ENCODE results near the gene FCRL5. TPM values are rescaled to one million over a fixed set of nuclear protein-coding genes. Genes with fewer than 3 reads are reported as not detected.

FCRL5 gene
- total and polyA plus RNA-seq, 2 experiments from 2014 or later = not detected

GRCh38 chr1:157523774-157524493, 28.4 kb downstream of the FCRL5 start:
- Histone ChIP-seq H3K9me3 (ENCODE audit: low read depth) (no peaks in the 10 kb centered on the region), H3K36me3 (ENCODE audit: low read depth) (no peaks in the 10 kb centered on the region), H3K9me2 (ENCODE audit: insufficient read depth) (no peaks in the 10 kb centered on the region), H3K79me2 (ENCODE audit: insufficient read depth) (no peaks in the 10 kb centered on the region), H3K4me1 (ENCODE audit: insufficient read depth) (no peaks in the 10 kb centered on the region), H3K27me3 (replicated peaks; ENCODE audit: insufficient read depth) (no peaks in the 10 kb centered on the region; the same call in 1 of the 2 replicates), H3K4me3 (no peak overlapping the region), H3K9ac (no peak overlapping the region), H3F3A (ENCODE audit: insufficient read depth) (no peaks in the 10 kb centered on the region), H2AFZ (no peak overlapping the region), H4K20me1 (ENCODE audit: insufficient read depth) (no peaks in the 10 kb centered on the region), H3K4me2 (ENCODE audit: unreplicated experiment) (no peak overlapping the region), H3K27ac (no peak overlapping the region)
- in situ Hi-C loops (cut with MboI) = no loop called here
- DNase-seq = no peak
- 37 to 44% methylated on average over 5 of the region's 5 CpGs for WGBS, 2 experiments (ENCODE audit: low coverage in 1 of 2, low lambda C conversion rate in 2 of 2, missing lambda C conversion rate in 2 of 2)
- TF ChIP-seq EZH2phosphoT487 (IDR thresholded peaks at IDR 0.05; ENCODE audit: insufficient read depth, low read depth) = no peak

DNA sequence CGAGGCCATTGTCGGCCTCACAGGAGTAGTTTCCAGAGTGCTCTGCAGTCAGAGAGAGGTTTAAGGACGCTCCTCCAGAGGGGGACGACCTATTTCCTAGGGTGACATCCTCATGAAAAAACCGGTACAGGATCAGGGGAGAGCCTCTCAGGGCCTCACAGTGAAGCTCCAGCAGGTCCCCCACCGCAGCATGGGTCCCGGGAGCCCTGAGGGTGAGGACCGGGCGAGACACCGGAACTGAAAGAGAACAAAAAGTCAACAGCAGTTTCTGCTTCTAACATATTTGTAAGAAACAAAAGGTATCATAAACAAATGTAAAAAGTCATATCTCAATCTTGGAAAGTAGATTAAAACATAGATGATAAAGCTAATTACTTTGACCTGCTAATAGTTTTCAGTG, 31.3 kb downstream of the FCRL5 start:
- Histone ChIP-seq H3F3A (ENCODE audit: insufficient read depth) (no peaks in the 10 kb centered on the region), H3K27ac (no peak overlapping the region), H2AFZ (no peak overlapping the region), H3K4me2 (ENCODE audit: unreplicated experiment) (no peak overlapping the region), H3K36me3 (ENCODE audit: low read depth) (no peaks in the 10 kb centered on the region), H3K9ac (no peak overlapping the region), H3K4me1 (ENCODE audit: insufficient read depth) (no peaks in the 10 kb centered on the region), H3K79me2 (ENCODE audit: insufficient read depth) (no peaks in the 10 kb centered on the region), H3K27me3 (replicated peaks; ENCODE audit: insufficient read depth) (no peaks in the 10 kb centered on the region; the same call in 1 of the 2 replicates), H3K9me2 (ENCODE audit: insufficient read depth) (no peaks in the 10 kb centered on the region), H3K9me3 (ENCODE audit: low read depth) (no peaks in the 10 kb centered on the region), H3K4me3 (no peak overlapping the region), H4K20me1 (ENCODE audit: insufficient read depth) (no peaks in the 10 kb centered on the region)
- in situ Hi-C loops (cut with MboI) = no loop called here
- no peak for DNase-seq
- no peak for TF ChIP-seq EZH2 (IDR thresholded peaks at IDR 0.05; ENCODE audit: insufficient read depth, poor library complexity, severe bottlenecking)
- no peak for TF ChIP-seq EZH2phosphoT487 (IDR thresholded peaks at IDR 0.05; ENCODE audit: insufficient read depth, low read depth)
- 51 to 53% methylated on average over 10 of the region's 10 CpGs for WGBS, 2 experiments (ENCODE audit: low coverage in 1 of 2, low lambda C conversion rate in 2 of 2, missing lambda C conversion rate in 2 of 2)

DNA sequence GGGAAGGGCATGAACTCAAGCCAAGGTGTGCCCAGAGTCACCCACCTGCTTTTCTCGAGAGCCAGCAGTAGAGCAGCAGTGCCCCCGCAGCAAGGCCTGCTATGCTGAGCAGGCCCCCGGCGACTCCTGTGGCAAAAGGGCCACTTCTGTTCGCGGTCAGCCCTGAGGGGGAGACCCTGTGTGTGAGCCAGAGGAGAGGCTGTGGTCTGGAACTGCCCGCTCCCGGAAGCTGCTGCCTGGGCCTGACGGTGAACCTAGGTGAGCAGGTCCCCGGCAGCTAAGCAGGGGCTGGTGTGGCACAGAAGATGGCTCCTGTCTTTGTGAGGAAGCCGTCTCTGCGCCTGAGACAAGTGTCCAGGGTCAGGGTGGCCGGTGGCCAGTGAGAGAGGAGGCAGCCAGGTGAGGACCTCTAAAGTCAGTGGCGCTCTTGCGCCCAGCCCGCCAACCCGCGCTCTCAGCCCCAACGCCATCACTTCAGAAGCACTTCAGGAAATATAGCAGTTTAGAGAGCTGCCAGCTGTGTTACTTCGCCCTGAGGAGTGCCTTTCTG, 31.9 kb downstream of the FCRL5 start:
- in situ Hi-C loops (cut with MboI) = no loop called here
- H3K4me1 ChIP-seq (ENCODE audit: insufficient read depth) = no peaks in the 10 kb centered on the region
- H3K36me3 ChIP-seq (ENCODE audit: low read depth) = no peaks in the 10 kb centered on the region
- no peak for DNase-seq
- no peaks in the 10 kb centered on the region for H3F3A ChIP-seq (ENCODE audit: insufficient read depth)
- H3K4me3 ChIP-seq = no peak overlapping the region
- H3K9me2 ChIP-seq (ENCODE audit: insufficient read depth) = no peaks in the 10 kb centered on the region
- H3K27ac ChIP-seq = no peak overlapping the region
- TF ChIP-seq EZH2 (IDR thresholded peaks at IDR 0.05; ENCODE audit: insufficient read depth, poor library complexity, severe bottlenecking) (no peak), EZH2phosphoT487 (IDR thresholded peaks at IDR 0.05; ENCODE audit: insufficient read depth, low read depth) (no peak)
- no peak overlapping the region for H2AFZ ChIP-seq
- no peaks in the 10 kb centered on the region for H3K79me2 ChIP-seq (ENCODE audit: insufficient read depth)
- H4K20me1 ChIP-seq (ENCODE audit: insufficient read depth) = no peaks in the 10 kb centered on the region
- no peak overlapping the region for H3K4me2 ChIP-seq (ENCODE audit: unreplicated experiment)
- no peaks in the 10 kb centered on the region; the same call in 1 of the 2 replicates for H3K27me3 ChIP-seq (replicated peaks; ENCODE audit: insufficient read depth)
- H3K9me3 ChIP-seq (ENCODE audit: low read depth) = no peaks in the 10 kb centered on the region
- 71 to 77% methylated on average over 20 of the region's 20 CpGs for WGBS, 2 experiments (ENCODE audit: low coverage in 1 of 2, low lambda C conversion rate in 2 of 2, missing lambda C conversion rate in 2 of 2)
- H3K9ac ChIP-seq = no peak overlapping the region

DNA sequence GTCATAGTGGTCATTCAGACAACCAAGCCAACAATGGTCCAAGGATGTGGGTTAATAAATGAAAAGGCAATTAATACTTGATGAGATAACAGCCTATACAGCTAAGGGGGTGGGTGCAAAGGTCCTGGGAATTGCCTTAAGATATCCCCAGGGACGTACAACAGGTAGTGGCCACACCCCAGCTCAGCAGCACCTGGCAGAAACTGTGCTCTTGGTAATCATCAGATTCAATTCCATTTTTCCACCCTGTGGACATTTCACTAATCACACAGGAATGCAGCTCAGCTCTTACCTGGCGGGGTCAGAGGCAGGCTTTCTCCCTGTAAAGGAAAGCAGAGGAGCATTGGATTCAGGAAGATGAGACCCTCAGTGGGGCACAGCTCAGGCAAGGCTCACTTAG, 32.9 kb downstream of the FCRL5 start:
- no peak for DNase-seq
- TF ChIP-seq EZH2phosphoT487 (IDR thresholded peaks at IDR 0.05; ENCODE audit: insufficient read depth, low read depth) (no peak), EZH2 (IDR thresholded peaks at IDR 0.05; ENCODE audit: insufficient read depth, poor library complexity, severe bottlenecking) (no peak)
- Histone ChIP-seq H3K4me1 (ENCODE audit: insufficient read depth) (no peaks in the 10 kb centered on the region), H3K27ac (no peak overlapping the region), H3K4me3 (no peak overlapping the region), H3K79me2 (ENCODE audit: insufficient read depth) (no peaks in the 10 kb centered on the region), H3K9me3 (ENCODE audit: low read depth) (no peaks in the 10 kb centered on the region), H3K9me2 (ENCODE audit: insufficient read depth) (no peaks in the 10 kb centered on the region), H3K9ac (no peak overlapping the region), H3F3A (ENCODE audit: insufficient read depth) (no peaks in the 10 kb centered on the region), H4K20me1 (ENCODE audit: insufficient read depth) (no peaks in the 10 kb centered on the region), H3K27me3 (replicated peaks; ENCODE audit: insufficient read depth) (no peaks in the 10 kb centered on the region; the same call in 1 of the 2 replicates), H3K4me2 (ENCODE audit: unreplicated experiment) (no peak overlapping the region), H2AFZ (no peak overlapping the region), H3K36me3 (ENCODE audit: low read depth) (no peaks in the 10 kb centered on the region)
- in situ Hi-C loops (cut with MboI) = no loop called here
- 16 to 24% methylated on average over 2 of the region's 2 CpGs for WGBS, 2 experiments (ENCODE audit: low coverage in 1 of 2, low lambda C conversion rate in 2 of 2, missing lambda C conversion rate in 2 of 2)
